GM12801 (cell line): ENCODE measurements around the gene TNNT2.

Experiments used
- CTCF ChIP-seq: IDR thresholded peaks from one replicate; pipeline ENCODE4 v1.5.1; 2011; ENCODE audit warnings: control low read depth; ENCODE audit not compliant: insufficient read length; ENCODE audit errors: extremely low read depth

The TNNT2 gene

GRCh38 chr1:201325678-201326060 lies 51.8 kb downstream of the TNNT2 start:
- TF ChIP-seq CTCF: no peak

- TF ChIP-seq CTCF: no peak
Measured at GRCh38 chr1:201324821-201325677, 52.4 kb downstream of the TNNT2 start.

- TF ChIP-seq CTCF: no peak
Measured at GRCh38 chr1:201324306-201324705, 53.2 kb downstream of the TNNT2 start.

- TF ChIP-seq CTCF: no peak
Measured at GRCh38 chr1:201322653-201323510, 54.6 kb downstream of the TNNT2 start.

- no peak for TF ChIP-seq CTCF
Measured at GRCh38 chr1:201321826-201322390, 55.6 kb downstream of the TNNT2 start.

- TF ChIP-seq CTCF: no peak
Measured at GRCh38 chr1:201320168-201320788, 57.2 kb downstream of the TNNT2 start.

GRCh38 chr1:201319631-201320030 lies 57.8 kb downstream of the TNNT2 start:
- TF ChIP-seq CTCF: no peak
